Lower leg skin (tissue), 3 donors: Measurements from ENCODE around the gene PIAS4.

Experiments used
- CTCF ChIP-seq, 3 donors: fragments of 450-650 bp; IDR thresholded peaks; one replicate each; pipeline ENCODE4 v1.5.1; 2016; ENCODE audit warnings: antibody characterized with exemption in 3 of 3, mild to moderate bottlenecking in 3 of 3, moderate library complexity in 2 of 3
- POLR2A ChIP-seq, 2 donors: fragments of 450-650 bp; IDR thresholded peaks; one replicate each; pipeline ENCODE4 v1.6.1; 2016 to 2017; ENCODE audit warnings: antibody characterized with exemption in 2 of 2, mild to moderate bottlenecking in 1 of 2, moderate library complexity in 1 of 2

GRCh38 chr19:4058693-4059452 is 51.3 kb downstream of the PIAS4 start:
- TF ChIP-seq CTCF (IDR thresholded peaks at IDR 0.05) (no peak), POLR2A (IDR thresholded peaks at IDR 0.05) (no peak)
